ENCODE results near the gene COL6A2.

COL6A2 gene

DNA sequence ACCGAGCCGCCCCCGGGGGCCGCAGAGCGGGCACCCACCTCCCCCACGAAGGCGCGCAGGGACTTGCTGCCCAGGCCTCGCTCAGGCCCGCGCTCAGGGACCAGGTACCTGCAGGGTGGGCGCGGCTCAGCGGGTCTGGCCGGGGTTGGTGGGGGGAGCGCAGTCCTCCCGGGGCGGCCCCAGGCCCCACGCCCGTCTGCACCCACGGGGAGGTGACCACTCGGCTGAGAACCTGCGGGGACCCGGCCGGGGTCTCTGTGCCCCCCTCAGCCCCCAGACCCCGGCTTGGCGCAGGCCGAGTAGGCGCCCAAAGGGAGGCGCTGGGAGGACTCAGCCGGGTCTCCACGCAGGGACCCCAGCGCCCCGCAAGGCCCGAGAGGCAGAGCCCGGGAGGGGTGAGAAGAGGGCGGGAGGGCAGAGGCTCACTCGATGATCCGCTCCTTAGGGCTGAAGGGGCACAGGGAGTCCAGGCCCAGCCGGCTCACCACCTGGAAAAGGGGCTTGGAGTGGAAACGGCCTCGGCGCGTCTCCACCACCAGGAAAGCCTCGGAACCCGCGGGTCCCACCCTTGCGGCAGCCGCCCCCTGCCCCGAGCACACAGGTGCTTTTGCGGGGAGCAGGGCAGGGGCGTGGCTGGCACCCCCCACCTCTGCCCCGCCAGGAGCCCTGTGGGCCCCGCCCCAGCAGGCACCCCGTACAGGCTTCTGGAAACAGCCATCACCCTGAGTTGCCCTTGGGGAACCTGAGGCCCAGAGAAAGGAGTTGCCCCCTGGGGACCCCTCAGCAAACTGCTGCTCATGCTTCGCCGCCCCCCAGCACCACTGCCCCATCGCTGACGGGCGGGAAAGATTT is 48.2 kb downstream of the COL6A2 start:
- DNase-seq = no peak

DNA sequence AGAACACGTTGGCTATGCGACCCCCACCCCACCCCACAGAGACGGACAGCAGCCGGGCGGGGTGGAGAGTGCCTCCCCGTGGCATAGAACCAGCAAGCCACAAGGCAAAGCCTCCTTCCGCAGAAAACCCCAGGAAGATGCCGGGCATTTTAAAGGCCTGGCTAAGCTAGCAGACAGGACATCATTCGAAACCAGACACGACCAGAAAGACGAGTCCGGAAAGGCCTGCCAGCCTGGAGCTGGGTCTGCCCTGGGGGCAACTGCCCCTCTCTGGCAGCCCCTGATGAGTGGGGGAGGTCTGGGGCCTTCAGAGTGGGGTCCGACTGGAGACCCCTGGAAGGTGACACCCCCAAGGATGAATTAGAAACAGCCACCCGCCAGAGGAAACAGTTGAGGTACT is 48.9 kb downstream of the COL6A2 start:
- no peak for DNase-seq

DNA sequence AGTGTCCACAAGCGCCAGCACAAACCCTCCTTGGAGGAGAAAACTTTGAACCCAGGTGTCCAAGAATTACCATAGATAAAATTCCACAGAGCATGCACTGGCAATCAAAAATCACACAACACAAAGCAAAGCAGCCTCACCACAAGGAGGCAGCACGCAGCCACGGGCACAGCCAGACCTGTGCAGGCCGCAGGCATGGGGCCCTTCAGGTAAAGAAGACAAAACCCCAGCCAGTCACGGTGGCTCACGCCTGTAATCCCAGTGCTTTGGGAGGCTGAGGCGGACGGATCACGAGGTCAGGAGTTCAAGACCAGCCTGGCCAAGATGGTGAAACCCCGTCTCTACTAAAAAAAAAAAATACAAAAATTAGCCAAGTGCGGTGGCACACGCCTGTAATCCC is 49.5 kb downstream of the COL6A2 start:
- DNase-seq = peak; percentile 49

DNA sequence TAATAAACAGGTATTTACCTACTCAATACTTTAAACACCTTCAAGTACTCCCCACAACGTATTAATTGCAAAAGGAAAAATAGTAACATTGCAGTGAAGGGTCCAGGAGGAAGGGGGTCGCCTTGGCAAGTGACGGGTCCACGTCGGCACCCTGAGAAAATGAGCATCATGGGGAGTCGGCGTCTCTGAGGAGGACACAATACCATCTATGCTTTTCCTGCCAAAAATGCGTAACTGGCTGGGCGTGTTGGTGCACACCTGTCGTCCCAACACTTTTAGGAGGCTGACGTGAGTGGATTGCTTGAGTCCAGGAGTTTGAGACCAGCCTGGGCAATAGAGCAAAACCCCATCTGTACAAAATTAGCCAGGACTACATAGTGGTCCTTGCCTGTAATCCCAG is 50.2 kb downstream of the COL6A2 start:
- DNase-seq = no peak

DNA sequence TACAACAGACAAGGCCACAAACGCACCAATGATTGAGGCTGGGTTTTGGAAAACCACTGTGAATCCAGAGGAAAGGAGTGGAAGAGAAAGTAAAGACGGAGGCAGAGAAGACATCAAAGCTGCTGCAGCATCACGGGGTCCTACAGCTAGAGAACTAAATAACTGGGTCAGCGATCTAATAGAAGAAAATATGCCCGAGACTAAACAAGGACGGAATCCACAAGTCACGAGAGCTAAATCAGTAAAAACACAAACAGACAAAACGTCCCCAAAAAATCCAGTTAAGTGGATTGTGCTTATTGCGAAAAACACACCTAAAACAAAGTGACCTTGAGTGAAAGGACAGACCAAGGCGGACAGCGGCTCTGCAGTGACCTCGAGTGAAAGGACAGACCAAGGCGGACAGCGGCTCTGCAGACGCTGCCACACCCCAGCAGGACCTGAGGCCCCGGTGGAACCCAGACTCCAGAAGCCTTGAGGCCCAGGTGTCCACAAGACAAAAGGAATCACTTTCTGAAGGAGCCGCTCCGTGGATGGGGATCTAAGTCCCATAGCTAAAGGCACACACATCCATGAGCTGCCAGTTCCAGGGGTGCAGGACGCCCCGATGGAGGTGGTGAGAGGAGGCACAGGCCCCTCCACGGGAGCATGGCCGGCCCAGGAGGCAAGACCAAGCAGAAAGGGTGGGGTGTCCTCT is 51.4 kb downstream of the COL6A2 start:
- no peak for DNase-seq

DNA sequence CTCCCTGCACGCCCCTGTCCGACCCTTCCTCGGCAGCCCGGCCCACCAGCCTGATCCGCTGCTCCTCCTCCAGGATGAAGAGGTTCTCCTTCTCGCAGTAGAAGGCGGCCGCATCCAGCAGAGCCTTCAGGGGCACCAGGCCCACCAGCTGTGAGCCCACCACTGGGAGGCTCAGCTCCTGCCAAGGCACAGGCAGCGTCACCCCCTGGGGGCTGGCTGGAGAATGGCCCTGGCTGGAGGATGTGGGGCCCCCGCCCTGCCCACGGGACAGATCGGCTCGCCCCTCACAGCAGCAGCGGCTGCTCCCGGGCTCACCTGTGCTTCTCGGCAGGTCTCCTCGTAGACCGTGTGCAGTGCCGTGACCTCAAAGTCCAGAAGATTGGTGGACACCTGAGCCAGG is 52.2 kb downstream of the COL6A2 start:
- DNase-seq = no peak

DNA sequence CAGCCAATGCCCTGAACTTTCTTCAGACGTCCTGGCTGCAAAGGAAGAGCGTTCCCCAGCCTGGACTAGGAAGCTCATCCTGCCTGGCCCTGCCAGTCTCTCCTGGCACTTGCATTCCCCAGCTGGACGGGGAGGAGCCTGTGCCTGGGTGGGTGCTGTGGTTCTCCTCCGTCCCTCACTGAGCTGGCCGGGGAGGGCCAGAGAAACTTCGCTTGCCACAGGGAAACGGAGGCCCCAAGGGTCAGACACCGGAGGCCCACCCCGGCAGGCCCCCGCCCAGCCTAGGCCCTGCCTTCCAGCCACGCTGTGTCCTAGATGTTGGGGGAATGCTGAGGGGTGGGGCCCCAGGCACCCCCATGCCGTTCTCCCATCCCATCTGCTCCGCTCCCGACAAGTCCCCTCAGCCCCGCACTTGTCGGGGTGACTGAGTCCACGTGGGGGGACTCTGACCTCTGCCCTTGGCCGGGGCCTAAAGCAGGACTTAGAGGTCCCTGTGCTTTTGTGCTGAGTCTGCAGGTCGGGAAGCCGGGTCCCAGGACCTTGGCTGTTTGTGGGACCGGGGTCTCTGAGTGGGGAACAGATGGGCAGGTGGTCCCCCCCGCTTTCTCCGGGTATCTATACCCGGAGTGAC is 52.7 kb downstream of the COL6A2 start:
- DNase-seq = no peak

DNA sequence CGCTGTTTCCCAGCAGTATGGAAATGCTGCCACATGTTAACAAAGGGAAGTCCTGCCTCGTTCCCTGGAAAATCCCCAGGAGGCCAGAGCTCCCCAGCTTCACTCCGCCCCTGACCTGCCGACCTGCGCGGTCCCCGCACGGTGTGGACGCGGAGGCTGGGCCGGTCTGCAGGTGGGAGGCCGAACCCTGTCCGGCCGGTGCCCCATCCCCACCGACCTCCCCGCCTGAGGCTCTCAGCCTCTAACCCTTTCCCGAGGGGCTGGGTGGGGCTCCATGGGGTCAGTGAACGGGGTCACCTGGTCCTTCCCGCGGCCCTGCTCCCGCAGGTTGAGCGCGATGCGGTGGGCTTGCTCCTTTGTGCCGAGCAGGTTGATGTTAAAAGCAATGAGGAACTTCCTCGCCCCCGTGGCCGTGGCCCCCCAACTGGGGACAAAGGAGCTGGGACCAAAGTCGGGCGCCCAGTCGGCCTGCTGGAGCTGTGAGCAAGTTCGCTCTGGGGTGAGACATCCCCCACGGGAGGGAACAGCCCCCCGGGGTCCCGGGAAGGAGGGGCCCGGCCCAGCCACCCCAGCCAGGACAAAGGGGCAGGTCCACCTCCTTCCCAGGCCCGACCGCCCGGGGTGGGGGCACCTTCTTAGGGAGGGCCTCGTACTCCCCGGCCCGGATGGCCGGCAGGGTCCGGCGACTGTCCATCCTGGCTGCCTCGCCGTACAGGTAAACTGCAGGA is 53.5 kb downstream of the COL6A2 start:
- DNase-seq = no peak

DNA sequence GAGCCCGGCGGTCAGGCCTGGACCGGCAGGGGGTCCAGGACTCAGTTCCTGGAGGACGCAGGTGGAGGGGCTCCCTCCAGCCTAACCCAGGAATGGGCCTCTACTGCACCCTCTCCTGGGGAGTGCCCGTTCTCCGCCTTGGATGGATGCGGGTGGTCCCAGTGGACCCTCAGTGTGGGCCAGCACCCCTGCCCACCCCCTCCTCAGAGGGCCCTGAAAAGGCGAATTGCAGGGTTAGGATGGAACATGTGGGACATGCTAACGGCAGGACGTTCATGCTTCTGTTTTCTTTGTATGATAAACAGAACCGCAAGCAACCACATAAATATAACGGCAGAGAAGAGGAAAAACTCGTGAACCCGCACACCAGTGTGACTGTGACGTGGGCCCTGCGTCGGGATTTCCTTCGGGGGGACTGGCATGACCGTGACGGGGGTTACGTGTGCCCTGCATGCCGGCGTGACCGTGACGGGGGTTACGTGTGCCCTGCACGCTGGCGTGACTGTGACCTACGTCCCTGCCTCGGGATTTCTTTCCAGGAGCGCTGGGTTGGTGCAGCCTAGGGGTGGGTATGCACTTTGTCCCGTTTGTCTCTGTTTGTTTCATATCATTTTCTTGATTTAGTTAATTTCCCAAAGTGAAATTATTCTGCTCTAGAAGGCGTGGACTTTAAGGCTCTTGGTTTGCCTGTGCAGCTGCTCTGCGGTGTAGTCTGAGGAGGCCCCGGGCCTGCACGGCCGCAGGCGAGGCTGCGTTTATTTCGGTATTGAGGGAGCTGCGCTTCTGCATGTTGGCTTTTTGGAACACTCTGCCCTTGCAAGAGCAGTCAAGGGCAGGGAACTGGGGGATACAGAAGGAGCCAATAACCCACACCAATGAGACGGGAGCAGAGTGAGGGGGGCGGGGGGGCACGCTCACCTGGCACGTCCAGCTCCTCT is 54.3 kb downstream of the COL6A2 start:
- no peak for DNase-seq

DNA sequence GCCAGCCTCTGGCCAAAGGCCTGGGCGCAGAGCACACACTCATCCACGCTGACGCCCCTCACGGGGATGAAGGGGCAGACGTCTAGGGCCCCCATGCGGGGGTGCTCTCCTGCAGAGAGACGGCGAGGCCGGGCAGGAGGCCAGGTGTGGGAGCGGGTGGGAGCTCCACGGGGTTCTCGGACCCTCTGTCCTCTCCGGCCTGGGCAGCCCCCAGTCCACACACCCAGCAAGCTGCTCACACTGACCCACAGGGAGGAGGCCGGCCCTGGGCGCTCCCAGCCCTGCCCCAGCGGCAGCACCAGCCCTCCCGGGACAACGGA is 55.0 kb downstream of the COL6A2 start:
- no peak for DNase-seq

DNA sequence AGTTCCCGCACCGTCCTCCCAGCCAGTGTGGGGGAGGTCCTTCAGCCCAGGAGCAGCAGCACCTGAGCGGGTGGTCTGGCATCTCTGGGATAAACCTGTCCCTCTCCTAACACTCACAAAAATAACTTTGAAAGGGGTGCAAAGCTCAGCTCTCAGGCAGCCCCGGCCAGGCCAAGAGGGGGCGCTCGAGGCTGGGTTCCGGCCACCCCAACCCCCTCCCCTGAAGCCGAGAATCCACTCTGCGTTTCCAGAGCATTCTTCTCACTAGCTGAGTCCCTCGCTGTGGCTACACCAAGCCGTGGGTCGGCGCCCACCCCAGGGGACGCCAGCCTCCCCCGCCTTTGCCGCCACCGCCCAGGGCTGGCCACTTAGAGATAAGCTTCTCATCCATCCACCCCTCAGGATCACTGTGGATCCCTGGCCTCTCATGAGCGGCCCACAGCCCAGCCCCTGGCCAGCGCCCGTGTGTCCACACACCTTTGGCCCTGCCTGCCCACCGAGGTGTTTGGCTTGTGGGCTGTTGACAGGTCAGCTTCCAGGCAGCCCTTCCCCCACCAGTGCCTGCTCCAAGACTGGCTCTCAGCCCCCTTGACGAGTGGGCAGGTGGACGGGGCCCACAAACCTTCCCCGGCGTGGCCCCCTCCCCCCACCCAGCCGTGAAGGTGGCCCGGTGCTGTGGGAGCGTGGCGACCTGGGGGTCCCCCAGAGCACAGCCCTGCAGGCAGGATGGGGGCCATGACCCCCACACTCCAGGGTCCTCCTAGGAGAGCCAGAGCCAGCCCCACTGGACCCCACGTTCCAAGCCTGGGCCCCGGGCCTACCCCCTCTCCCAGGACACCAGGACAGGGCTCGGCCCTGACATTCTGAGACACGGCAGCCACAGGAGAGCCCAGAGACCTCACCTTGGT is 55.6 kb downstream of the COL6A2 start:
- peak; percentile 58 for DNase-seq

DNA sequence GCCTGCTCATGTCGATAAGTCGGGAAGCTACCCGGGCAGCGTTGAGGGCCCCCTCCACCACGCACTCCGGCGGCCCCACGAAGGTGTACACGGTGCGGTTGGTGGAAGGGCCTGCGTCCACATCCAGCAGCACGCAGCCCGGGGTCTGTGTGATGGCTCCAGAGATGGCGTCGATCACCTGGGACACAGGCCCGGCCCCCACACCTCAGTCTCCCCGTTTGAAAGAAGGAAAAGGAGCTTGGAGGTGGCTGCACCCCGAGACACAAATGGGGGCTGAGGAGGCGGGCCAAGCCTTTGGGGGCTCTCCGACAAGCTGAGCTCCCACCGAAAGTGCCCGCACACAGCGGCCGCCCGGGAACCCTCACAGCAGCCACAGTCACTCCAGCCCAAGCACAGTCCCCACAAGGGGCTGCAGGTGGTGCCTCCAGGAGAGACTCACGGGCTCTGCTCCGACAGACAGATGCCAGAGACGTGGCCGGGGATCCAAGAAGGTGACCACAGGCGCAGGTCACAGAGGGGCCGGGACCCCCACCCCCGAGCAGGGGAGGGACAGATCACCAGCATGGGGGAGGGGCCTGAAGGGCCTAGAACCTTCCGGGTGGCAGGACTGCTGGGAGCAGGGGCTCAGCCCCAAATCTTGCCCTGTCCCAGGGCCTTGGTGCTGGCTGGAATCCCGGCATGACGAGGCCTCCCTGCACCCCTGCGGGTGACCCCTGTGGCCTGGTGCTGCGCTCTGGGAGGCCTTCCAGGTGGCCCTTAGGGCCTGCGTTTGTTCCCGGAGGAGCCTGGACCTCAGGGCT is 56.4 kb downstream of the COL6A2 start:
- DNase-seq = no peak

DNA sequence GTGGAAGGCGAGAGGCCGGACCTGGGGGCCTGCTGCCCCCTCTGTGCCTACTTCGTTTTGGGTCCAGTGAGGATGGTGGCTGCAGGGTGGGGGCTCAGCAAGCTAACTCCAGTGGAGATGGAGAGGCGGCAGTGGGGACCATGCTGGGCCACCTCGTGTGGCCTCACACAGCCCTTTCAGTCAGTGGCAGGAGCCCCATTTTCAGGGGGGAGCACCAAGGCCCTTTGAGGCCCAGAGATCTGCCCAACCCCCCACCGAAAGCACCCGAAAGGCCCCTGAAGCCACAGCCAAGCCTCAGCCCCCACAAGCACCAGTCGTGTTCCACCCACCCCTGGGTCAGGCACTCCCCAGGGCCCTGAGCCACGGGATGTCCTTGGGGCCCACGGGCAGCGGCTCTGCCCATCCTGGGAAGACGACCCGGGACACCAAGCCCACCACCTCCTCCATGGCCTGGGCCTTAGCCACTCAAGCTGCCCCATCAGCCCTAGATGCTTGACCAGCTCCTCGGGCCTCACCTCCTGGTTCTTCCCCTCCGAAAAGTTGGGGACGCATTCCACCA is 57.1 kb downstream of the COL6A2 start:
- no peak for DNase-seq

DNA sequence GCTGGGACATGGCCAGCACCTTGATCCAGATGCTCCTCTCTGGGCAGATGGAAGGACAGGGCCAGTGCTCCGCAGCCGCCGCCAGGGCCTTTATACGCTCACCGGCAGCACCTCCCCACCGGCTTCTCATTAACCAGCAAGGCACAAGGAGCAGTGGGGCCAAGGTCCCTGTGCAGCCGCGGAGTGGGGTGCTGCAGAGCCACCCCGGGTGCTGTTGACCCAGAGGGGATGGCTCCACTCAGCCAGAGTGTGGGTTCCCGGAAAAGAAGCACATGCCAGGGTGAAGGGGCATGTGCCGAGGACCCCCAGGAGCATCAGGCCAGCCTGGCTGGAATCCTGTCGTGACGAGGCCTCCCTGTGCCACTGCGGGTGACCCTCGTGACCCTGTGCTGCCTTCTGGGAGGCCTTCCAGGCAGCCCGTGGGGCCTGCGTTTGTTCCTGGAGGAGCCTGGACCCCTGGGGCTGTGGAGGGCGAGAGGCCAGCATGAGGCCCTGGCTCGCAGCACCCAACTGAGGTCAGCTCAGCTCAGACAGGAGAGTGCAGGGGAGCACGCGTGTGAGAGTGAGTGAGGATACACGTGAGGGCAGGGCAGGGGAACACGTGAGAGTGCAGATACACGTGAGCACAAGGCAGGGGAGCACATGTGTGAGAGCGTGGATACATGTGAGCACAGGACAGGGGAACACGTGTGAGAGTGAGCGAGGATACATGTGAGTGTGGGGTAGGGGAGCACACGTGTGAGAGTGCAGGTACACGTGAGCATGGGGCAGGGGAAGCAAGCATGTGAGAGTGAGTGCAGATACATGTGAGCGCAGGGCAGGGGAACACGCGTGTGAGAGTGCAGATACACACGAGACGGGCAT is 57.8 kb downstream of the COL6A2 start, which contains the start of gene FTCD:
Gene FTCD, minus strand, starts transcription at position 66 of the 864 bp plus-strand sequence. Its CDS starts 56 bp downstream, at position 10.
- no peak for DNase-seq

DNA sequence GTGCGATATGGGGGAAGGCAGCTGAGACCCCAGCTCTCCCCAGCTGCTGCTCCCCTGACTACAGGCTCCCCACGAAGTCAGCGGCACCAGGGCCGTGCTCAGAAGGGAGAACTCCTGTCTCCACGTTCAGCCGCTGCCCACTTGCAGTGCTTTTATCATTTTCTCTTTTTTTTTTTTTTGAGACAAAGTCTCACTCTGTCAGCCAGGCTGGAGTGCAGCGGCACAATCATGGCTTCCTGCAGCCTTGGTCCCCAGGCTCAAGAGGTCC is 58.4 kb downstream of the COL6A2 start:
- no peak for DNase-seq

DNA sequence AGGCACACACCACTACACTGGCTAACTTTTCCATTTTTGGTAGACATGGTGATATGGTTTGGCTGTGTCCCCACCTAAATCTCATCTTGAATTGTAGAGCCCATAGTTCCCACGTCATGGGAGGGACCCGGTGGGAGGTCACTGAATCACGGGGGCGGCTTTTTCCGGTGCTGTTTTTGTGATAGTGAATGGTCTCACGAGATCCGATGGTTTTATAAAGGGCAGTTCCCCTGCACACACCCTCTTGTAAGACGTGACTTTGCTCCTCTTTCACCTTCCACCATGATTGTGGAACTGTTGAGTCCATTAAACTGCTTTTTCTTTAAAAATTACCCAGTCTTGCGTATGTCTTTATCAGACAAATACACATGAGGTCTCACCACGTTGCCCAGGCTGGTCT is 58.8 kb downstream of the COL6A2 start:
- no peak for DNase-seq

DNA sequence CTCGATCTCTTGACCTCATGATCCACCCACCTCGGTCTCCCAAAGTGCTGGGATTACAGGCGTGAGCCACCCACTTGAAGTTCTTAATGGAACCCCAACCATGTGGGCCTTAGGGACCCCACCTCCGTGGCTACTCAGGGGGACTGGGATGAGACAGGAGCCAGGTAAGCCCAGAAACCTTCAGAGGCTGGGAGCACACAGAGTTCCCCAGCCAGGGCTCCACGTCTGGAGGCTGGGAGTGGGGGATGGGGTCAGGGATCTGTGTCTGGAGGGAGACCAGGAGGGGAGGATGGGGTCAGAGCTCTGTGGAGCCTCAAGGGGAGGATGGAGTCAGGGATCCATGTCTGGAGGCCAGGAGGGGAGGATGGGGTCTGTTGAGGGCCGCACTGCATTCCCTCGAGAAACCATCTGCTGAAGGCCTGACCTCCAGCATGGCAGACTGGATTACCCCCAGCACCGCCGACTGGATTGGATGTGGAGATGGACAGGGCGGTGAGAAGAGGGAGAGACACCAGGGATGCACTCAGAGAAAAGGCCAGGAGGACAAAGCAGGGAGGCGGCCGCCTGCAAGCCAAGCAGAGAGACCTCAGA is 59.6 kb downstream of the COL6A2 start:
- DNase-seq = no peak

DNA sequence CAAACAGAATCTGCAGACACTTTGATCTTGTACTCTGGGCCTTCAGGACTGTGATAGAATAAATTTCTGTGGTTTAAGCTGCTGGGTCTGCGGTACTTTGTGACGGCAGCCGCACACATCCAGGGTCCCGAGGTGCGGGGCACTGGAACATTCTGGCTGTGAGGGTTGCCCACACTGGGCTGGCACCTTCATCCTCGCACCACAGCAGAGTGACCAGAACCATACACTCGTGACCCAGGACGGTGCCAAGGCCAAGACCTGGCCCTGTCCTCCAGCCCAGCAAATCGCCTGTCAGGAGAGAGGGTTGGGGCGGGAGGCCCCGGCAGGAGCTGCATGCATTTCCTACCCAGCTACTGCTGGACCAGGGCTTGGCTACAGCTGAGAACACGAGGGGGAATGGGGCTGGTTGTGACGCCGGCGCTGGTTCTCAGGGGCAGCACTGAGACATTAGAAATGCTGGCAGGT is 60.1 kb downstream of the COL6A2 start:
- no peak for DNase-seq

Data from stimulated activated CD4-positive, alpha-beta T cell treated with anti-CD3 and anti-CD28 coated beads, Interleukin-4, amount 100 ng/mL, for 1 hour (primary cell).